ENCODE results near the gene ADA.

- no peak for TF ChIP-seq MAX (IDR thresholded peaks at IDR 0.05; ENCODE audit: low read depth)
- no peak for TF ChIP-seq CTCF (IDR thresholded peaks at IDR 0.05)
- no peak for TF ChIP-seq RXRA (IDR thresholded peaks at IDR 0.05; ENCODE audit: borderline replicate concordance, low read depth)
- TF ChIP-seq POLR2AphosphoS5 (IDR thresholded peaks at IDR 0.05; ENCODE audit: low read depth, low read length), result no peak
- TF ChIP-seq SIN3A (IDR thresholded peaks at IDR 0.05; ENCODE audit: borderline replicate concordance, low read depth, low read length), result no peak
- TF ChIP-seq RAD21 (IDR thresholded peaks at IDR 0.05; ENCODE audit: low read length), result no peak
- no peak for TF ChIP-seq TAF1 (IDR thresholded peaks at IDR 0.05; ENCODE audit: borderline replicate concordance, low read depth, low read length)
- no peak for TF ChIP-seq GABPA (IDR thresholded peaks at IDR 0.05; ENCODE audit: low read depth)
- no peak for TF ChIP-seq NFIC (IDR thresholded peaks at IDR 0.05; ENCODE audit: borderline replicate concordance)
- TF ChIP-seq SMC3 (IDR thresholded peaks at IDR 0.05; ENCODE audit: low read depth, low read length), result no peak
Observed at GRCh38 chr20:44582311-44583025, 69.0 kb downstream of the ADA start, which contains the start of gene PKIG.

Data from SK-N-SH (cell line).